HCT116 (cell line): ENCODE results near the gene MAP2K2.

ENCODE experiments used
- TF ChIP-seq, protein P1 (sequence below), 3 experiments: fragments of 200-600 bp in 1 of 3; sonication (generic) in 1 of 3; IDR thresholded peaks in 2 of 3; conservative IDR thresholded peaks in 1 of 3; 2 replicates each; pipeline ENCODE4 v1.5.1; 2012 to 2017; ENCODE audit warnings: low read depth in 2 of 3, low read length in 2 of 3, antibody characterized with exemption in 1 of 3, borderline replicate concordance in 1 of 3, control low read depth in 1 of 3, mild to moderate bottlenecking in 1 of 3, mixed read lengths in 1 of 3, mixed run types in 1 of 3, moderate library complexity in 1 of 3; ENCODE audit not compliant: insufficient read depth in 1 of 3
- TF ChIP-seq, protein P2 (sequence below): IDR thresholded peaks from 2 replicates; pipeline ENCODE4 v1.6.1; 2011; ENCODE audit warnings: mild to moderate bottlenecking, low read length, moderate library complexity; ENCODE audit not compliant: insufficient replicate concordance; ENCODE audit errors: extremely low read depth

DNA sequence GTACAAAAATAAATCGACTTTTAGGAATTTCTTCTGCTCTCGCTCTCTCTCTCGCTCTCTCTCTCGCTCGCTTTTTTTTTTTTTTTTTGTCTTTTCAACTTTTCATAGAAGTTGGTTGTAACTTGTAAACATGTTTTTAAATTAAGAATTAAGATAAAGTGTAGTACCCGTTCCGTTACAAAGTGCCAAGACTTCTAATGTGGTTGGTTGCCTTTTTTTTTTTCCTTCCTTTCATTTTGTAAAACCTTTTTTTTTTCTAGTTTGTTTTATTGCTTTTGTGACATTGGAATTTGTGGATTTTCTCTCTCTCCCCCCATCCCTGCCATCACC, 77.6 kb downstream of the MAP2K2 start:
- TF ChIP-seq, protein P1, sequence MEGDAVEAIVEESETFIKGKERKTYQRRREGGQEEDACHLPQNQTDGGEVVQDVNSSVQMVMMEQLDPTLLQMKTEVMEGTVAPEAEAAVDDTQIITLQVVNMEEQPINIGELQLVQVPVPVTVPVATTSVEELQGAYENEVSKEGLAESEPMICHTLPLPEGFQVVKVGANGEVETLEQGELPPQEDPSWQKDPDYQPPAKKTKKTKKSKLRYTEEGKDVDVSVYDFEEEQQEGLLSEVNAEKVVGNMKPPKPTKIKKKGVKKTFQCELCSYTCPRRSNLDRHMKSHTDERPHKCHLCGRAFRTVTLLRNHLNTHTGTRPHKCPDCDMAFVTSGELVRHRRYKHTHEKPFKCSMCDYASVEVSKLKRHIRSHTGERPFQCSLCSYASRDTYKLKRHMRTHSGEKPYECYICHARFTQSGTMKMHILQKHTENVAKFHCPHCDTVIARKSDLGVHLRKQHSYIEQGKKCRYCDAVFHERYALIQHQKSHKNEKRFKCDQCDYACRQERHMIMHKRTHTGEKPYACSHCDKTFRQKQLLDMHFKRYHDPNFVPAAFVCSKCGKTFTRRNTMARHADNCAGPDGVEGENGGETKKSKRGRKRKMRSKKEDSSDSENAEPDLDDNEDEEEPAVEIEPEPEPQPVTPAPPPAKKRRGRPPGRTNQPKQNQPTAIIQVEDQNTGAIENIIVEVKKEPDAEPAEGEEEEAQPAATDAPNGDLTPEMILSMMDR (IDR thresholded peaks at IDR 0.05 in 2 of 3, conservative IDR thresholded peaks at IDR 0.05 in 1 of 3; ENCODE audit: borderline replicate concordance in 1 of 3, insufficient read depth in 1 of 3, low read depth in 2 of 3, low read length in 2 of 3) = no peak
- TF ChIP-seq, protein P2, sequence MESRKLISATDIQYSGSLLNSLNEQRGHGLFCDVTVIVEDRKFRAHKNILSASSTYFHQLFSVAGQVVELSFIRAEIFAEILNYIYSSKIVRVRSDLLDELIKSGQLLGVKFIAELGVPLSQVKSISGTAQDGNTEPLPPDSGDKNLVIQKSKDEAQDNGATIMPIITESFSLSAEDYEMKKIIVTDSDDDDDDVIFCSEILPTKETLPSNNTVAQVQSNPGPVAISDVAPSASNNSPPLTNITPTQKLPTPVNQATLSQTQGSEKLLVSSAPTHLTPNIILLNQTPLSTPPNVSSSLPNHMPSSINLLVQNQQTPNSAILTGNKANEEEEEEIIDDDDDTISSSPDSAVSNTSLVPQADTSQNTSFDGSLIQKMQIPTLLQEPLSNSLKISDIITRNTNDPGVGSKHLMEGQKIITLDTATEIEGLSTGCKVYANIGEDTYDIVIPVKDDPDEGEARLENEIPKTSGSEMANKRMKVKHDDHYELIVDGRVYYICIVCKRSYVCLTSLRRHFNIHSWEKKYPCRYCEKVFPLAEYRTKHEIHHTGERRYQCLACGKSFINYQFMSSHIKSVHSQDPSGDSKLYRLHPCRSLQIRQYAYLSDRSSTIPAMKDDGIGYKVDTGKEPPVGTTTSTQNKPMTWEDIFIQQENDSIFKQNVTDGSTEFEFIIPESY = no peak
